A204.1 (cell line): Measurements from ENCODE around the gene WDR77.
A peak's percentile ranks its signal among the peaks of the same experiment; 100 is the strongest.

Experiments used
- FAIRE-seq: peaks from 2 replicates; lab custom pipeline; 2012; peaks lifted over from hg19 to GRCh38; lab: Jason Lieb, UNC

The WDR77 gene

DNA sequence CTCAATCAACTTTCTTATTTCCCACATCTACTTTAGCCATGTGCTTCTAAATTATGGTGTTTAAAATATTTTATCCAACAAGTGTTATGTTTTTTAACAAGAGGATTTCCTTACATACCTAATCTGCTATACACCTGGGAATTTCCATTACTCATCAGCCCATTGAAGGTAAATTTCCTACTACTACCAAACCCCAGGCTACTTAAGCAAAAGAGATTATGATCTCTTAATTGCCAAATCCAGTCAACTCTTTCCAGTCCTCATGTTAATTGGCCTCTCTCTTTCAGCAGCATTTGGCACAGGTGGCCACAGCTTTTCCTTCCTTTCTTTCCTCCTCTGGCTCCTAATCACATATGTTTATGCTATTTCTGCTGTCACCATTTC lies 19.7 kb upstream of the WDR77 start:
- no peak for FAIRE-seq

DNA sequence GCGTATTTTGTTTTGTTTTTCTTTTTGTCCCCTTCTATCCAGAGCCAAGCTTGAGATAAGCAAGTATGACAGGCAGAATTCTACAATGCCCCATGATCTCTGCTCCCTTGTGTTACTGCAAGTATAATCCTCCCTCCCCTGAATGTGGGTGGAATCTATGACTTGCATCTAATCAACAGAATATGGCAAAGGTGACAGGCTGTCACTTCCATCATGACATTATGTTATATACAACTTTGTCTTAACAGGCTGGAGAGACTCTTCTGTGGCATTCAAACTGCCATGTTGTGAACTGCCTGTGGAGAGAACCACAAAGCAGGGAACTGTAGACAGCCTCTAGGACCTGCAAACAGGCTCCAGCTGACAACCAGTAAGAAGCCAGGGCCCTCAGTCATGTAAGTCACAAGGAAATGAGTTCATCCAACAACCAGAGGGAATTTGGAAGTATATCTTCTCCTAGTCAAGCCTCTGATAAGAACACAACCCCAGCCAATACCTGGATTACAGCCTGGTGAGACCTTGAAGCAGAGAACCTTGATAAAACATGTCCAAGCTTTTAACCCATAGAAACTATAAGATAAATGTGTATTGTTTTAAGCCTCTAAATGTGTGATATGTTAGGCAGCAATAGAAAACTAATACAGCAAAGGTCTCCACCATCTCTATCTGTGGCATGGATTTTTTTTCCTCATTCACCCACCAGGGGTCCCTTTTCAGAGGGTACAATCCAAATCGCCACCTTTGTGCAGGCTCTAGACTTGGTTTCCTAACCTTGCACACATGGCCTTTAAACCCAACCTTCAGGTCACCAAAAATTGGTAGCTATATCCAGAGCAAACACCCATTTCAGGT lies 19.0 kb upstream of the WDR77 start:
- FAIRE-seq = no peak

DNA sequence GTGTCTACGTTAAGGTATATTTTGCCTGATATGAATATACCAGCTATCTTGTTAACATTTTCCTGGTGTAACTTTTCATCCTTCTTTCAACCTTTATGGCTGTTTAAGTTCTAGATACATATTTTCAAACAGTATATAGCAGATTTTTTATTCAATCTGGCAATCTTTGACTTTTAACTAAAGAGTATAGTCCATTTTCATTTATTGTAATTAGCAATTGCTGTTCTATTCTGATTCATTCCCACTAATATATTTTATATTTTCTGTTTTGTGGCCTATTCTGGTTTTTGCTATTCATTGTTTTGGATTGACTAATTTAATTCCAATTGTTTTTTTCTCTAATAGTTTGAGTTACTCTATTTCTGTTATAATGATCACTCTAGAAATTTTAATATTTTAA lies 17.4 kb upstream of the WDR77 start:
- FAIRE-seq = peak; percentile 6

DNA sequence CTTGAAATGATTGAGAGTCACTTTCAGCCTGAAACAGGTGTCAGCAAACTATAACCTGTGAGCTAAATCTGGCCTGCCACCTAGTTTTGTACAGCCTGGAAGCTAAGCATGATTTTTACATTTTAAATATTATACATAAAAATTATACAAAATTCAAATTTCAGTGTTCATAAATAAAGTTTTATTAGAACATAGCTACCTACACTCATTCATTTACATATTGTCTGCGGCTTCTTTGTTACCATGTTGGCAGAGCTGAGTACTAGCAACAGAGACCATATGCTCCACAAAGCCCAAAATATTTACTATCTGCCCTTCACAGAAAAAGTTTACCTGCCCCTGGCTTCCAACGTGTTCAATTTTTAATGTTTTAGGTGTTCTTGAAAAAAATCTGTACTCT lies 16.7 kb upstream of the WDR77 start:
- FAIRE-seq = no peak

DNA sequence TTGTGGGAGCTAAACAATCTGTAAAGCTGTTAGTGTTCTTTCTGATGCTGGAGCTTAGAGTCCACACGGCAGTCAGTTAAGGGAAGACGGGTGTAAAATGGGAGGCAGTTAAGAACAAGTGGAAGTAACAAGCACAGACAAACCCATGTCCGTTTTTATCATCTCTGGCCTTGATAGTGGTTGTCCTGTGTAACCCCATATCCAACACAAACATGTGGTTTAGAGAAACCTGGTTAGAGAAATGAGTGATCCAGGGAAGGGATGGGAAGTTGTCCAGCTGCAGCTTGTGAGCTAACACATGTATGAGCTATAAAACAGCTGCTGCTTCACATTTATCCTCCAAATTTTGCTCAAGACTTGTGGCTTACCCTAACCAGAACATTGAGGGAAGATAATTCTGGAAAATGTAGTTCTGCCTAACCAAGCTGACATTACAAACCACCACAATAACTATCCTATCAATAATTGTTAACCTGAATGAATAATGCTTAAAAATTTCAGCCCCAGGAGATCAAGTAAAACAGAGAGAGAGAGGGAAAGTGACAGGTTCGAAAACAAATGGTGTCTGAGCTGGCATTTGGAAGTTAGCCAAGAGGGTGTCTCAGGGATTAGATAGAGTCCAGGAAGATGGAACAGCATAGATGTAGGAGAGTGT lies 14.1 kb upstream of the WDR77 start:
- FAIRE-seq = no peak

DNA sequence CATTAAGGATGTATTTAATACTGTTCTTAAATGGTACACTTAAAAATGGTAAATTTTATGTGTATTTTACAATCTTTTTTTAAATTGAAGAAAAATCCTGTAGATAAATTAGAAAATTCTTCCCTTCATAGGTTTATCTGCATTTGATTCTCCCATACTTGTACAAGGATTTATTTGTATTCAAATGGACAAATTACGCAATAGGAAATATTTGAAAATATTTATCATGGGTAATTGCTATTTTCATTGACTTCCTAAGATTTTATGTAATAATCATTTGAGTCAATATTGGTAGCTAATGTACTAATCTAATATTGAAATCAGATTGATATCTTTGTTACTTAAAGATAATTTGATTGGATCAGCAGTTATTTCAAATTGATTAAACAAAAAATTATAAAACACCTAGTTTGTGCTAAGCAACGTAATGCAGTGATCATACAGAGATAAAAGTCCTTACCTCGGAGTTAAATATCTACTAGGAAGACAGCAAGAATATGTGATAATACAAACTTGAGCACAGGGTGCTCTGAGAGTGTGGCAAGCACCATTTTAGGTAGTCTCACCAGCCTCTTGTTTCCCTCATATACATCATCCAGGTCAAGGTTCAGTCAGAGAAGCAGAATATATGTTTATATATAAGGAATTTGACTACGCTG lies 13.4 kb upstream of the WDR77 start:
- FAIRE-seq = peak; percentile 3

DNA sequence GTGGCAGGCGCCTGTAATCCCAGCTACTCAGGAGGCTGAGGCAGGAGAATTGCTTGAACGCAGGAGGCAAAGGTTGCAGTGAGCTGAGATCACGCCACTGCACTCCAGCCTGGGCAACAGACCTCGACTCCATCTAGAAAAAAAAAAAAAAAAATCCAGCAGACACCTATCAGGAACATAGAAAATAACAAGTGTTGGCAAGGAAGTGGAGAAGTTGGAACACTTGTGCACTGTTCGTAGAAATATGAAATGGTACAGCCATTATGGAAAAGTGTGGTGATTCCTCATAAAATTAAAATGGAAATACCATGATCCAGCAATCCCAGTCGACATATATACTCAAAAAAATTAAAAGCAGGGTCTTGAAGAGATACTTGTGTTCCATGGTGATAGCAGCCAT lies 12.7 kb upstream of the WDR77 start:
- no peak for FAIRE-seq

DNA sequence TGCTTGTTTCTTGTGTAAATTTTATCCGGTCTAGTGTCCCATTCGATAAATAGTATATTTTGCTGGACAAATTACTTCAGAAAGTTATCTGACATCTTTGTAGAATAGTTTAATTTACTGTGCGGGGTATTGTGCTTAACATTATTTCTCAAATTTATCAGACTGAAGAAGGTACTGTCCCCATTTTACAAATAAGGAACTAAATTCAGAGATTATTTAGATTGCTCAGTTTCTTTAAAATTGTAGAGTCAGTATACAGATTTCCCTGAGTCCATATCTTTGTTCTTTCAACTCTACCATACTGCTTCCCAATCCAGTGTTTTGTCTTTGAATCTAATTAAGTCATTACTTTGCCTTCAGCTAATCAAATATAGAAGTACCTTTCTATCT lies 6.6 kb upstream of the WDR77 start:
- FAIRE-seq = no peak

DNA sequence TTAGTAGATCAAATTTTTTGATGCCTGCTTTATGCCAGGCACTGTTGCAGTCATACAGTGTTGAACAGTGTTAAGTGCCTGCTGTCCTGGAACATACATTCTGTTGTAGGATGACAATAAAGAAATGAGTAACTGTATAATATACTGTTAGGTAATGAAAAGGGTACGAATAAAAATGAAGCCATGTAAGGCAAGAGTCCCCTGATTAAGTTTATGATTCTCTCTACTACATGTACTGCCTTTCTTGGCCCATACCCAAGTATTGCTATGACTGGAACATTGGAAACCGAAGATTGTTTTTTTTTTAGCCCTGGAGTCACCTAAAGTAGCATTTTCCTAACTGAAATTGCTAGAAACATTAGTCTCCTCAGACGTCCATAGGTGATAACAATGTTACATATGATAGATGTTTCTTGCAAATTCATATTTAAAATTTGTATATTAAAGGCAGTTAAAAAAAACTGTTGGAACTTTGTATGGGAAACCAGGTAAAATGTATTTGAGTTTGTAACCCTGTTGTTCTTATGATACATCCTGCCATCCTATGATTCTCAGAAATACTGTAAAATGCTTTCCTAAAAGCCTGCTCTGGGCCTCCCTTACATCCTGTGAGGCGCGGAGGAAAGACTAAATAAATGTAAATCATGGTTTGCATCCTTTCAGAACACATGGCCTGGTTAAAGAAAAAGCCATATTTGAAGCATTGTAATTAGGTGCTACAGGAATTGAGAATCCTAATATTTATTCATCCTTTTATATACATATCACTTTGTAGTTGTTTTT lies 6.0 kb upstream of the WDR77 start:
- no peak for FAIRE-seq

DNA sequence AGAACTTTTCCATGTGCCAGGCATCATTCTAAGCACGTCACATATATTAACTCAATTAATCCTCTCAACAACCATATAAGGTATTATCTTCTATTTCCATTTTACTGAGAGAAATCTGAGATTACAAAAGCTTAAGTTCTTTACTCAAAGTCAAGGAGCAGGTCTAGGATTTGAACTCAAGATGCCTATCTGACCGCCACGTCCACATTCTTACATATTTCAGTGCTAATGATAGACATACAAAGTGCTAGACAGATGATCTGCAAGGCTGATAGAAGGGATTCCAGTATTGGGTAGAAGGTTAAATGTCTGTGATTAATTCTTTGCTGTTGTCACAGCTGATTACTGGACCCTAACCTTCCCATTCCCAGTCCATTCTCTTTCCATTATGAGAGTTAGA lies 4.7 kb upstream of the WDR77 start:
- no peak for FAIRE-seq

DNA sequence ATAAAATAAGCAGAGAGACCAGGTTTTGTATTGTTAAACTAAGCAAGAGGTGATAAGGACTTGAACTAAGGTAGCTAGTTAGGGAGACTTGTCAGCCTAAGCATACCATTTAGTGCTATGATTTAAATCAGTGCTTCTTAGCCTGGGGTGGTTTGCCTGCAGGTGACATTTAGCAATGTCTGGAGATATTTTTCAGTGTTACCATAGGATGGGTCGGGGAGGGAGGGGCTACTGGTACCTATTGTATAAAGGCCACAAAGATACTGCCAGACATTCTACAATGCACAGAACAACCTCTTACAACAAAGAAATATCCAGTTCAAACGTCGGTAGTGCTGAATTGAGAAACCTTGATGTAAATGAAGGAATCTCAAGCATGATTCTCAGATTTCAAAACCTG lies 3.5 kb upstream of the WDR77 start:
- no peak for FAIRE-seq

DNA sequence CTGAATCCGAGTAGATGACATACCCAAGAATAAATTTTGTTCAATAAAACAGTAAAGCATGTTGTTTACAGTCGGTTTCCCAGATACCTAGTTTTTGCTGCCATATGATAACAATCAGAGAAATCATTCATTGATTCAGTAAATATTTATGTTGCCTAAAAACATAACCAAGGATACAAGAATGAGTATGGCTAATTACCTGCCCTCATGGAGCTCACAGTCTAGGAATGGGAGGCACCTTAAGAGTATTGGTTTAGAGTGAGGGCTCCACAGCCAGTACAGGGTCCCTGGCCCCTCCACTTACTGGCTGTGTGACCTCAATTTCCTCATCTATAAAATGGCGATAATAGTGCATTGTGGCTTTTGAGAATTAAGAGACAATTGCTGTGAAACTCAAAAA lies 1.1 kb upstream of the WDR77 start:
- FAIRE-seq = no peak

DNA sequence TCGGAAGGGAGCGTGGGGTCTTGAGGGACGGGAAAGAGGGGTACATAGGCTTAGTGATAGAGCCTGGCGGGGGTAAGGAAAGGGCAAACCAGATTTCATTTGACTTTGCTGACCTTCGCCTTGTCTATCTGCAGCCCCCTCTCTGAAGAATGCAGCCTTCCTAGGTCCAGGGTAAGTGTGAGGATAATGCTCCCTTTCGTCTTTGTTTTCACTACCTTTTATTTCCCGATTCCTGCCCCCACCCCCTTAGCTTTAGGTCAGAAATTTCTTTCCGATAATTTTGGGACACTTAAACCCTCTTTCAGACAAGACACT lies 604 bp upstream of the WDR77 start:
- no peak for FAIRE-seq

DNA sequence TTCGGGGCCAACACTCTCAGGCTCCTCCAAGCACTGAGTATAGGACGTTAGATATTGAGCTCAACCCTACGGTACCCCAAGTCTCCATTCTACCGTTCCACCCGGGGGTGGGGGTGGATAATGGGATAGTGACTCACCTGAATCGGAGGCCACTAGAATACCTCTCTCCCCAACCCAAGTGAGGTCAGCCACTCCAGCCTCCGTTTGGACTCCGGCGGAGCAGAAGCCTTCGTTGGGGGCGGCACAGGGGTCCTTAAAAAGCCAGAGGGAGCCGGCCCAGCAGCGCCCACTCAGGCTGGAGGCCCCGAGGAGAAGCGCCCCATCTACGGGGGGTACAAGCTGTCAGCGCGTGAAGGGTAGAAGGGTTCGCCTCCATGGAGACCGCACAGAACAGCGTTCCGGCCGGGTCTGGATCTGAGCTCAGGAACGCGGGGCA lies 556 bp downstream of the WDR77 start:
- FAIRE-seq = no peak

DNA sequence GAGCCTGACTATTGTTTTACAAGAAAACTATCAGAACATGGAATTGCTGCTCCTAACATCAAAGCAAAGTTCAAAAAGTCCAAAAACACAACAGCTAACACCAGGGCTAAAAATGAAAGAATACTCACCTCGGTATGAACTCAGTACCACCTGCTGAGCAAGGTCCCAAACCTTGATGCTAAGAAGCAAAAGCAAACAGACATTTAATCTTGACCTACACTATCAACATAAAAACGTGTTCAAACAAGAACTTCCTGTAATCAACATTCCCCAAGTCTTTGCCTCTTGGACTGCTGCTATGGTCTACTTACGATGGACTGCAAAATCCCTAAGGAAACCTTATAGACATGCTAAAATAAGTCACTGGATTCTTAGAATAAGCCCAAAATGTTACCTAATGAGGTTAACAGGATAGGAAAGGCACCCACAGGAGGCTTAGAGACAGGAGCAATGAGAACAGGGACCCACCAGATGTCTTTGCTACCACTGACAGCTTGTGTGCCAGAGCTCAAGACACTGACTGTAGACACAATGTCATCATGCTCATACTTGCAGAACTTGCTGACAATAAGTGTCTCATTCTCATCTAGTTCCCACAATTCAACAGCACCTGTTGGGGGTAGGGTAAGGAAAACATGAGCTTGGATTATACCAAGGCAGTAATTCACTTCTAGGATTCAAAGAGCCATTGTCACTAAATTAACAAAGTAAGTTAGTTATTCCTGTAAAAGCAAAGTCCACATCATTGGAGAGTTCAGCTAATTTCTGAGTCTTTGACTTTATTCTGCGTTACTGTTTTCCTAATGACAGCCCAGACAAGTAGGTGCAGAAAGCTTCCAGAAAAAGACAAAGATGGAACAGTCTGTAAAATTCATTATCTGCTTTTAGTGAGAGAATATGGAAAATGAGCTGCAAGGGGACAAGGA lies 1.8 kb downstream of the WDR77 start:
- FAIRE-seq = no peak

DNA sequence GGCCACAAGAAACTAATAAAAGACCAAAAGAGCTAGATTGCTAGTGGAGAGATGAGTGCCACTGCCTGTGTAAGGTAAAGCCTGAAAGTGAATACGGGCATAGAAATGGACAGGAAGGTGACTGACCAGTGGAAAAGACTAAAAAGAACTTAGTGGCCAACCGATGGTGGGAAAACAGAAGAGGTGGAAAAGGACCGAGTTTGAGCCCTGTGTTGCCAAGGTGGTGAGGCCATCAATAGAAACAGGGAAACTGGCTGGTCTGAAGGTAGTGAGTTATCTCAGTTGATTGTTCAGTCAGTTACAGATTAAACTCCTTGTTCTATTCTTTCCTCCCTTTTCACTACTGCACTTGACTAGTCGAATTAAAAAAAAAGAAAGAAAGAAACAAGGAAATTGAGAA lies 2.5 kb downstream of the WDR77 start:
- no peak for FAIRE-seq

DNA sequence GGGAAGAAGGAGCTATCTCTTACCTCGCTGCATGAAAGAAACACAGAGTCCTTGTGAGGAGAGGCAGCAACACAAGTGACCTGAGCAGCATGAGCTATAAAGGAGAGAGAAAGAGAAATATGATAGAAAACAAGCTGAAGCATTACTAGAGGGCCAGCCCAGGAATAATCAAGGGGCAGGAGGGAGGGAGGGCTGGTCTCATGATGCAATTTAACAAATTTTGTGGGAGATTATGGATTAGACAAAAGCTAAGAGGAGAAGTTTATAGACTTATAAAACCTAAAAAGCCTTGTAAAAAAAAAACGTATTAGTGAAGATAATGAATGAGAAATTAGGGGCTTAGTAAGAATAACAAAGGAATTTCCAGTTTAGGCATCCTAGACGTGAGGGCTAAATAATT lies 5.0 kb downstream of the WDR77 start:
- no peak for FAIRE-seq

DNA sequence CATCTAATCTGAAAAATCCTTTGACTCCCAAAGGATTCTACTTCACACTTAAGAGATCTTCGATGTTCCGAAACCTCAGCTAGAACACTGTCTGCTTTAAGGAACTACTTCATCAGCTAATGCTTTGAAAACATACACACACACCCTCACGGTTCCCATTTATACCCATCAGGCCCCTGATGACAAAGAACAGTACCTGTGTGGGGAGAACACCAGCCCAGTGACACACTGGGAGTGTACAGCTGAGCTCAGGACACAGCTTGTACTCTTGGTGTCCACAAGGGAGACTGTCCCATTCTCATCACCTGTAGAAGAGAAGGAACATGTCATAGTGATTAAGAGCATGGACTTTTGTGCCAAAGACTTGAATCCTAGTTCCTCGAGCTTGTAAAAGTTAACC lies 6.6 kb downstream of the WDR77 start:
- FAIRE-seq = no peak

DNA sequence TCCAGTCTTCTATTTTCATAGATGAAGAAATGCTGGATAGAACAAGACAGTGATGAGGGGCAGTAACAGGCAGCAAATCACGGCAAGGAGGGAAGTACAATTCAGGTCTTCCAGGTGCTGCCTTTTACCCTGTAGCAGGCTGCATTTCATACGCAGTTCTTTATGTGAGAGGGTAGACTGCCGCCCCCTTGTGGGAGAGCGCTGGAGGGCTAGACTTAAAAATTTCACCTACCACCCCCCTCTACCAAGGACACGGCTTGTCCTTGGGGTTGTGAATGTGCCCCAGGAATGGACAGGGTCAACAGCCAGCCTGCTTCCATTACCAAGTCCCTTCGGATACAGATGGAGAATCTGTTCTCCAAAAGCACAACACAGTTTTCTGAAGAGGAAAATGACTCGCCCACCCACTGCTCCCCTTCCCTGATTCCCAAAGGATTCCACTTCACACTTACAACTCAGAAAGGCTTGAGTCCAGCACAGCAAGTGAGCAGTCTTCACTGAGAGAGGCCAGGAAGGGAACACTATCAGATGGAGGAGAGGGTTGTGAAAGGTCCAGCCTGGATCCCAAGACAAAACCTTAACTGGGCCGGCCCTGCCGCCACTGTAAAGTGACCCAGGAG lies 7.4 kb downstream of the WDR77 start:
- FAIRE-seq = no peak

DNA sequence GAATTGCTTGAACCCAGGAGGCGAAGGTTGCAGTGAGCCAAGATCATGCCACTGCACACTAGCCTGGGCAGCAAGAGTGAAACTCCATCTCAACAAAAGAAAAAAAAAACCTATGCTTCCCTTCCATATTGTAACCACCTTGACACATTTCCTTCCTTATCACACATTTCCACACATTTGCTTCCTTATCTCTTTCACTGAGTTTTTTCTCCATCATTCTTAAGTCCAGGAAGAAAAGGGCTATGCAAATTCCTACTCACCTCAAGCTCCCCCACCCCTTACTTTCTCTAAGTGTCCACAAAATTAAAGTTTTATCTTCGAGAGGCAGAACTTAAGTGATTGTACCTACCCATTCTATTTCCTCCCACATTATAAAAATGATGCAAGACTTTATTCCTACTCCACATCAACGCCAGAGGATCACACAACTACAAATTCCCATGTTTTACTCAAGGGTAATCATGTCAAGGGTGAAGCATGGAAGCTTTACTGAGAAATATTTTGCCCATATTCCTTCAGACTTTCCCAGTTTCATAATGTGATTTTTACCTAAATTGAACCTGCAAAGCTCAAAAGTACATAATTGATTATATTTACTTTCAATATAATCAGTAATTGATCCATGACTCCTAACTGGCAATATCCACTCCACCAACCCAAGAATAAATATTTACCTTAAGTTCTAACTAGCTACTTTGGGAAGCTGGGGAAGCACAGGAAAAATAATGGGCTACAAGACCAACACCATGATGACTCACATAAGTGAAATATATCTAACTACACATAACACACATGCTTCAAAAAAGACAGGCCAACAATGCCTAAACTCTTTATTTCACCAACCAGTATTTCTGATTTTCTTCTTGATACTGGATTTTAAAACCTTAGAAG lies 9.3 kb downstream of the WDR77 start:
- FAIRE-seq = no peak
